NOMO-1 (cell line): ENCODE data around the gene TOP1.

Experiments used
- DNase-seq, 2 experiments: peaks; one replicate each; lab custom pipeline; 2025; ENCODE audit not compliant: unreplicated experiment in 2 of 2; lab: John Stamatoyannopoulos, UW

Gene TOP1

GRCh38 chr20:41163821-41164220 lies 135.2 kb downstream of the TOP1 start:
- DNase-seq, result no peak

GRCh38 chr20:41165001-41165882 lies 136.6 kb downstream of the TOP1 start:
- DNase-seq, result no peak

- no peak for DNase-seq
Observed at GRCh38 chr20:41166201-41167117, 137.8 kb downstream of the TOP1 start.

- DNase-seq, result no peak
Observed at GRCh38 chr20:41167118-41167470, 138.5 kb downstream of the TOP1 start.

GRCh38 chr20:41167481-41168253 lies 139.0 kb downstream of the TOP1 start:
- DNase-seq, result no peak

- no peak for DNase-seq
Observed at GRCh38 chr20:41168281-41169161, 139.9 kb downstream of the TOP1 start.

GRCh38 chr20:41169162-41169690 lies 140.6 kb downstream of the TOP1 start:
- no peak for DNase-seq

GRCh38 chr20:41169791-41170351 lies 141.2 kb downstream of the TOP1 start:
- DNase-seq, result no peak

- DNase-seq, result no peak
Observed at GRCh38 chr20:41170386-41171105, 141.9 kb downstream of the TOP1 start.

- DNase-seq, result no peak
Observed at GRCh38 chr20:41171736-41172295, 143.2 kb downstream of the TOP1 start.

GRCh38 chr20:41172296-41173140 lies 143.9 kb downstream of the TOP1 start:
- no peak for DNase-seq

GRCh38 chr20:41173161-41173721 lies 144.6 kb downstream of the TOP1 start:
- peak; percentile 19 to 54 for DNase-seq

- DNase-seq, result no peak
Observed at GRCh38 chr20:41173791-41174341, 145.2 kb downstream of the TOP1 start.
